GM21381 (cell line): Measurements from ENCODE around the gene ZMAT5.

ENCODE experiments used
- ATAC-seq: cut with Tn5 transposase; IDR thresholded peaks from one replicate; pipeline ENCODE4 v1.9.1; 2021; ENCODE audit warnings: mild to moderate bottlenecking, moderate library complexity; ENCODE audit not compliant: unreplicated experiment

The ZMAT5 gene

DNA sequence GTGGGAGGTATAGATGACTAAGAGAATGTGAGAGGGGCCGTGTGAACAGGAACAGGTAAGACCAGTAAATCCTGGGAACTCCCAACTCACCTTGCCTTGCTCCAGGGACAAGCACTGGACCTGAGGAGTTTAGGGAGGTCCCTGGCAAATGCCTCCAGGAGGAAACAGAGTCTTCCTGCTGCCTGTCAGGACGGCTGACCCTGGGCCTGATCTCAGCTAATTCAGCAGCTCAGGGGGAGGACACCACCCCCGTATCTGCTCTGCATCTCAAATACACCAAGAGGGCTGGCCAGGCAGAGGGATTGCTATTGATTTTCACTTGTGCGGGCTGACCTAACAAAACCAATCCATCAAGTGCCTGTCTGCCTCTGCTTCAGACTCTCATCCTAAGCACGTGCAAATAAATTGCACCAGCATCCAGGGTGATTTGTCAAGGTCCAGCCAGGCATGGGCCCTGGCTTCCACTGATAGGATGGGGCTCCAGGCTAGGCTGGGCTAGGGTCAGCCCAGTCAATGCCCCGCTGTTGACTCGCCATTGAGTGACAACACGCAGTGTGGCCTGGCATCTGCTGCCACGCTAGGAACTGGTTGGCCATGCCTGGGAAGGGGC, 20.7 kb upstream of the ZMAT5 start:
- no peak for ATAC-seq

DNA sequence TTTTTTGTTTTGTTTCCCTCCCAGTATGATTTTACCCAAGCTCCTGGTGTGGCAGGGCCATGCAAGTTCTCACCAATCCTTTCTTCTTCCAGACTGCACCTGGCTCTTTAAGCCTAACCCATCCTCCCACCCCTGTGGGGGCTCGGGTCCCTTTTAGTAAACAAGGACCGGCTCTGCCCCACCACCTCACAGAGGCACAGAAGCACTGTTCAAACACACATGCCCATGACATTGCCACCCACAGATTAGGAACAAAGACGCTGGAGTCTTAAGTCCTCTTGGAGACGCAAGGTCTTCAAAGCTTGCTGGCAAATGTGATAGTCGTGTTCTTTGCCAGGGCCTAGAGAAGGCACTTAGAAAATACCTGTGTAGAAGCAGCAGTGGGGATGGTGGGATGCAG, 19.2 kb upstream of the ZMAT5 start:
- no peak for ATAC-seq

- no peak for ATAC-seq
Measured at GRCh38 chr22:29784451-29785361, 17.9 kb upstream of the ZMAT5 start.

- no peak for ATAC-seq
Measured at GRCh38 chr22:29782061-29782845, 15.4 kb upstream of the ZMAT5 start.

DNA sequence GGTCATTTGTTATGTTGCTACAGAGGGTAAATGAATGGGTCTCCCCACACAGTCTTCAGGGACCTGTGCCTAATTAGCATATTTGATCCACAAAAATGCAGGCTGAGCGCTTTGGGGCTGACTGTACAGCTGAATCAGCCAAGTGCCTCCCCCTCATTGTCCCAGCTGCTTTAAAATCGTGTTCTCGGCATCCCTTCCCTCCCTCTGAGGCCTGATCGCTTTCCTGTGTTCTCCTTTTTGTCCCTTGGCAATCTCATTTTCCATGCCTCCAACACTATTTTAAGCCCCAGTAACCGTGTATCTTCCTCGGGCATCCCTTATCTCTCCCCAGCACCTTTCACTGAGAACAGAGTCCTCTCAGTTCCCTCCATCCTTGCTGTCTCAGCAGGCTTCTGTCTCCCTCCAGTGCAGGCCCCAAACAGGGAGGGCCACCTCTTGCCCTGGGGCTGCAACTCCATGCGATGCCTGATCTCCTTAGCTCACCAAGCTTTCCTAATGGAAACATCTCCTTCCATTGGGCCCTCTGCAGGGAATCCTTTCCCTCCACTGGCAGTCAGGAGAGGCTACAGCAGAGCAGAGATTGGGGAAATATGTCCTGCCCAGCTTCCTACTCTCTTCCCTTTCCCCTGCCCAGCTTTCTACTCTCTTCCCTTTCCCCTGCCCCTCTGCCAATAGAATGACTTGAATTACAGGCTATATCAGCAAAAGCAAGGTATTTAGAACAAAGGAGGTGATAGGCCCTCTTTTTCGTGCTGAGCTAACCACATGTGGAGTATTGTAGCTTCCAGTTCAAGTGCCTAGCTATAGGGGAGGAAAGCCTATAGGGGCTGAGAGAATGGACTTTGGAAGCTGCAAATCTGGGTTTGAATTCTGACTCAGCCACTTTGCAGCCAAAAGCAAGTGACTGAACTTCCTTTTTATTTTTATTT, 14.2 kb upstream of the ZMAT5 start:
- ATAC-seq: no peak

- no peak for ATAC-seq
Measured at GRCh38 chr22:29780220-29780619, 13.4 kb upstream of the ZMAT5 start.

DNA sequence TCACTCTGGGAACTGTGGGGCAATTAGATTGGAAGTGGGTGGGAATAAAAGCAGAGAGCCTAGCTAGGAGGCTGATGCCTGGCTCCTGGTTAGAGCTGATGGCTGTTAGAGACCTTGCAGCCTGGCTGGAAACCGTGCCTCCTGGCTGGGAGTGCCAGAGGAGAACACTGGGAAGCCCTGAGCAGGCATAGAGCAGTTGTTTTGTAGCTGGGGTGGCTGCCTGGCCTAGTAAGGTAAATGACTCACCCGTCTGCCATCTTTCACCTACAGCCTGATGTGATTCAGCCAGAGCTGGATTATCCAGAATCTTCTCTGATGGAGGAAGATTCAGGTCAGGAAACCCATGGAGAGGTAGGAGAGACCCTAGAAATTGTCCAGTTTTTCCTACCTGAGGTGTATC, 6.4 kb upstream of the ZMAT5 start:
- ATAC-seq: no peak

- no peak for ATAC-seq
Measured at GRCh38 chr22:29772170-29772641, 5.4 kb upstream of the ZMAT5 start.

- ATAC-seq: no peak
Measured at GRCh38 chr22:29769723-29770321, 3.0 kb upstream of the ZMAT5 start.

DNA sequence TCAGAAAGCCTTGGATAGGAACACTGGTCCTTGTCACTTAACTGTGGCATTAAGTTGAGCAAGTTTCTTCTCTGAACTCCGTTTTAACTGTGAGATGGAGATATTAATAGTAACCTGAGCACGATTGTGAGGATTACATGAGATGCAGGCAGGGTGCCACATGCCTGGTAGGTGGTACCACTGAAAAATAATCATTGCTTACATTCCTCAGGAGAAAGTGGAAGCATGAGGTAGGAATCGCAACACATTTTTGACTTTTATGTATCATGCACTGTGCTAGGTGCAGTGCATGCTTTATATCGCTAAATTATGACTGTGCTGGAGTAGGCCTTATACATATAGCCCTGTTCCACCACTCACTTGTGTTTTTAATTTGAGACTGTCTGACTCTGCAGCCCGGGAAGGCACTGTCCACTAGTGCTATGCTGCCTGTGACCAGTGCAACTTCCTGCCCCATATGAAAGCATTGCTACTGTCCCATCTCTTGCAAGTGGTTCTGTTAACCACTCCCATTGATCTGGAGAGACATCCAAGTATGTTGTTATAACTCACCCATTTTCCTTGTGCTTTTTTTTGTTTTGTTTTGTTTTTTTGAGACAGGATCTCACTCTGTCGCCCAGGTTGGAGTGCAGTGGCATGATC, 1.4 kb upstream of the ZMAT5 start:
- ATAC-seq: no peak

DNA sequence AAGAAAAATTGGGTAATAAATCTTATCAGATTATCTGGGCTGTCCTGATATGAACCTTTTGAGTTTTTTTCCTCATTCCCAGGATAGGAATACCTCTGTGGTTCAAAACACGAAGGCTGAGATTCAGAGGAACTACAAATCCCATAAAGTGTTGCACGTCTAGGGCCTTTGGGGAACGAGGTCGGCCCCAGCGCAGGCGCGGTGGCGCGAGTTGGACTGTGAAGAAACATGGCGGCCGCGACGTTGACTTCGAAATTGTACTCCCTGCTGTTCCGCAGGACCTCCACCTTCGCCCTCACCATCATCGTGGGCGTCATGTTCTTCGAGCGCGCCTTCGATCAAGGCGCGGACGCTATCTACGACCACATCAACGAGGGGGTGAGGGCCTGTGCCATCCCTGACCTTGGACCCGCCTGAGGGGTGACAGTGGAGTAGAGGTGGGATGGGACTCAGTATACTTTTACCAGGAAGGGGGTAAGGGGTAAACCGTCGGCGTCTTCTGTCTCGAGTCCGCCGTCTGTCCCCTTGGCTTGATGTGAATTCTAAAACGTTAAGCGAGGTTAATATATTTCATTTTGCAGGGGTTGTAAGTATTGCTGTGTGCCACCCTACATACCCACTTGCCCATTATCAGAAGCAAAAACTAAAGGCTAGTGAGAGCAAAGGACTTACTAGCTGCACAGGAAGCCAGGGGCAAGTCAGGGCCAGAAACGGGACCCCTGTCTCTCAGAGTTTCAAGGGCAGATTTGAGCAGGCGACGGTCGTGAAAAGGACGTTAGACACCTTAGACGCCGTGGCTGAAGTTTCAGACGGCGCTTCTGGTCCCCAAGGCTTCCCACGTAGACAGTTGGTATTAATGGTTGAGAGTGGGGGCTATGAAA, 604 bp upstream of the ZMAT5 start, which contains the start of gene UQCR10:
UQCR10 (plus strand) TSS at position 199 of the 881 bp plus-strand sequence; CDS start at position 229, 30 bp downstream.
- ATAC-seq: peak; percentile 66

DNA sequence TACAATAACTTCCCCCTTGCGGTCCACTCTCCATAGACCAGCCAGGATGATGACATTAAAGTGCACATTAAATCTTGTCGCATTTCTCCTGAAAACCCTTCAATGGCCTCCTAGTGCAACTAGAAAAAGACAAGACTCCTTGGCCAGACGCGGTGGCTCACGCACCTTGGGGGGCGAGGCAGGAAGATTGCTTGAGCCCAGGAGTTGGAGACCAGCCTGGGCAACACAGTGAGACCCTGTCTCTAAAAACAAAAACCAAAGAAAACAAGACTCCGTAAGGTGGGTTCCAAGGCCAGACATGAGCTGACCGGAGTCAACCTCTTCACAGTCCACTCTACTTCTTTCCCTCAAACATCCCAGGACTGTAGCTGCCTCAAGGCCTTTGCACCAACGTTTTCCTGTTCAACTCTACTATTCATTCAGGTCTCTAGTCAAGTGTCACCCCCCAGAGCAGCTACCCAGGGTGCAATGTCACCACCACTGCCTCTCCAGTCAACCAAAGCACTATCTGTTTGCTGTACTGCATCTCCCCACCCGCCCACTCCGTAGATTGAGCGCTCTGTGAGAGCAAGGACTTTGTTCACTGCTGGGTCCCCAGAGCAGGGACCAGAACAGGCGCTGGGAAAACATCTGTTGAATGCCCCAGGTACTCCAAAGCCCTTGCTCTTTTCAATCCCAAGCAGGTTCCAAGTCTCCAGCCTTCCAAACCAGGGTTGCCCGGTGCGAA, 739 bp downstream of the ZMAT5 start:
- peak; percentile 14 for ATAC-seq

GRCh38 chr22:29762263-29762662, 4.5 kb downstream of the ZMAT5 start:
- no peak for ATAC-seq

- ATAC-seq: no peak
Measured at GRCh38 chr22:29758959-29759358, 7.8 kb downstream of the ZMAT5 start.

GRCh38 chr22:29758068-29758622, 8.7 kb downstream of the ZMAT5 start:
- ATAC-seq: no peak

GRCh38 chr22:29757096-29757495, 9.7 kb downstream of the ZMAT5 start:
- ATAC-seq: no peak

DNA sequence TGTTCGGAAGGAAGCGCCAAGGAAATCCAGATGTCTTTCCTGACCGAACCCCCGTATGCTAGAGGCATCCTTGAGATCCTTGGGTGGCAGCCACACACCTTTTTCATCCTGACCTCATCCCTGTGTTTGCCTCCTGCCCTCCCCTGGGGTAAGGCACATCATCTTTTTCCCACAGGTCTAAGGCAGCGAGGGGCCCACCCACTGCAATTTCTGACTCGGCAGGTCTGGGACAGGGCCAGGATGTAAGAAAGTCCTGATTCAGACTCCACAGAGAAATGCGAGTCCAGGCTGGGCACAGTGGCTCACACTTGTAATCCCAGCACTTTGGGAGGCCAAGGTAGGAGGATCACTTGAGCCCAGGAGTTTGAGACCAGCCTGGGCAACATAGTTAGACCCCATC, 10.5 kb downstream of the ZMAT5 start:
- no peak for ATAC-seq
